Tibial artery (tissue), 4 donors: ENCODE results near the gene FRAT1.

Experiments used
- DNase-seq, 2 donors: peaks; one replicate each; pipeline ENCODE4 v3.0.0-alpha.2; 2019
- H3K27ac ChIP-seq, 2 donors: fragments of 200-600 bp; sonication (generic) in 1 of 2; 1 replicate in 1 of 2; 2 replicates in 1 of 2; pipeline ENCODE4 v1.5.1; 2018 to 2019; ENCODE audit warnings: mild to moderate bottlenecking in 1 of 2
- H3K27me3 ChIP-seq, 2 donors: fragments of 200-600 bp; sonication (generic) in 1 of 2; one replicate each; pipeline versions ENCODE4 v1.5.1 to v1.6.0; 2016 to 2019
- H3K36me3 ChIP-seq, 3 donors: fragments of 200-600 bp; sonication (generic) in 2 of 3; one replicate each; pipeline ENCODE4 v1.5.1; 2016 to 2019; ENCODE audit warnings: mild to moderate bottlenecking in 2 of 3
- H3K4me1 ChIP-seq, 4 donors: fragments of 200-600 bp; sonication (generic) in 2 of 4; 1 replicate in 3 of 4; 2 replicates in 1 of 4; pipeline ENCODE4 v1.5.1; 2016 to 2019
- H3K4me3 ChIP-seq, 2 donors: fragments of 200-600 bp; sonication (generic) in 1 of 2; 1 replicate in 1 of 2; 2 replicates in 1 of 2; pipeline ENCODE4 v1.5.1; 2018 to 2019; ENCODE audit warnings: mild to moderate bottlenecking in 2 of 2
- H3K9me3 ChIP-seq, 3 donors: fragments of 200-600 bp; sonication (generic) in 1 of 3; one replicate each; pipeline ENCODE4 v1.5.1; 2016 to 2019
- intact Hi-C: fragments of 100-400 bp; cut with DNase I; formaldehyde crosslinking; loops from one replicate; pipeline ENCODE4 v1.15.0; 2023; ENCODE audit warnings: low total_unique reads
- TF ChIP-seq, protein P1 (sequence below), 2 experiments: fragments of 200-600 bp in 1 of 2; fragments of 450-650 bp in 1 of 2; IDR thresholded peaks; one replicate each; pipeline ENCODE4 v1.5.1; 2017 to 2019; ENCODE audit warnings: antibody characterized with exemption in 2 of 2, mild to moderate bottlenecking in 1 of 2, moderate library complexity in 1 of 2

FRAT1 gene

GRCh38 chr10:97366572-97366971 lies 47.5 kb downstream of the FRAT1 start:
- H3K4me1 ChIP-seq: no peaks in the 10 kb centered on the region
- no peak overlapping the region for H3K27ac ChIP-seq
- no peaks in the 10 kb centered on the region for H3K9me3 ChIP-seq
- H3K4me3 ChIP-seq: no peak overlapping the region
- no peaks in the 10 kb centered on the region for H3K27me3 ChIP-seq
- no peak for DNase-seq
- intact Hi-C loops: loop anchor here (10.0 kb wide), 1 partner anchor 302 kb away; no protein-coding TSS in a partner anchor
- TF ChIP-seq, protein P1, sequence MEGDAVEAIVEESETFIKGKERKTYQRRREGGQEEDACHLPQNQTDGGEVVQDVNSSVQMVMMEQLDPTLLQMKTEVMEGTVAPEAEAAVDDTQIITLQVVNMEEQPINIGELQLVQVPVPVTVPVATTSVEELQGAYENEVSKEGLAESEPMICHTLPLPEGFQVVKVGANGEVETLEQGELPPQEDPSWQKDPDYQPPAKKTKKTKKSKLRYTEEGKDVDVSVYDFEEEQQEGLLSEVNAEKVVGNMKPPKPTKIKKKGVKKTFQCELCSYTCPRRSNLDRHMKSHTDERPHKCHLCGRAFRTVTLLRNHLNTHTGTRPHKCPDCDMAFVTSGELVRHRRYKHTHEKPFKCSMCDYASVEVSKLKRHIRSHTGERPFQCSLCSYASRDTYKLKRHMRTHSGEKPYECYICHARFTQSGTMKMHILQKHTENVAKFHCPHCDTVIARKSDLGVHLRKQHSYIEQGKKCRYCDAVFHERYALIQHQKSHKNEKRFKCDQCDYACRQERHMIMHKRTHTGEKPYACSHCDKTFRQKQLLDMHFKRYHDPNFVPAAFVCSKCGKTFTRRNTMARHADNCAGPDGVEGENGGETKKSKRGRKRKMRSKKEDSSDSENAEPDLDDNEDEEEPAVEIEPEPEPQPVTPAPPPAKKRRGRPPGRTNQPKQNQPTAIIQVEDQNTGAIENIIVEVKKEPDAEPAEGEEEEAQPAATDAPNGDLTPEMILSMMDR (IDR thresholded peaks at IDR 0.05): no peak
- H3K36me3 ChIP-seq: peaks cover 19 to 96% (median 73%) of the 10 kb centered on the region in 3 donors

- H3K36me3 ChIP-seq: peaks cover 23 to 100% (median 79%) of the 10 kb centered on the region in 3 donors
- H3K9me3 ChIP-seq: no peaks in the 10 kb centered on the region
- intact Hi-C loops: loop anchor here (10.0 kb wide), 1 partner anchor 302 kb away; no protein-coding TSS in a partner anchor
These were observed 48.1 kb downstream of the FRAT1 start for GRCh38 chr10:97367126-97367649.

More at GRCh38 chr10:97367126-97367649, 48.1 kb downstream of the FRAT1 start:
- Histone ChIP-seq H3K27ac (no peak overlapping the region), H3K27me3 (no peaks in the 10 kb centered on the region), H3K4me3 (no peak overlapping the region), H3K4me1 (no peaks in the 10 kb centered on the region)
- TF ChIP-seq, protein P1 (IDR thresholded peaks at IDR 0.05): no peak
- DNase-seq: no peak
